ENCODE data around the gene RPRM. TPM values are rescaled to one million over a fixed set of nuclear protein-coding genes. Genes with fewer than 3 reads are reported as not detected.
A peak's percentile ranks its signal among the peaks of the same experiment; 100 is the strongest.

RPRM gene
- total and polyA plus RNA-seq, 2 experiments from 2014 or later: 5.9 to 7.5 TPM

DNA sequence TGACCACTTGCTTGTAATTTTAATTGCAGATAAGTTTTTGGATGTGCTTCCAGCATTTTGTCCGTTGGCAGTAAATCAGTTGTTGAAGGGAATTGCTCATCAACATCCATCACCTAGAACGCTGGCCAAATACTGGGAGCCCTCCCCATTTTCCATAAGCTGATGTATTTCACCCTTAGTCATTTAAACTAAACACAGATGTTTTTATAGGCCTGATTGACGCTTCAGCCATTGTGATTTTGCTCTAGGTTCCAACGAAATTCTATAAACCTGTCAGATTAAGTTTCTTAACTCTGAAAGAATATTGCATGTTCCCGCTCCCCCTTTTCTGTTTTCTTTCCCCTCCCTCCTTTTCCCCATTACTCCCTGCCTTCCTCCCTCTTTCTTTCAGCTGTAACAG lies 1.0 kb upstream of the RPRM start (continued):
- TF ChIP-seq, protein P1, sequence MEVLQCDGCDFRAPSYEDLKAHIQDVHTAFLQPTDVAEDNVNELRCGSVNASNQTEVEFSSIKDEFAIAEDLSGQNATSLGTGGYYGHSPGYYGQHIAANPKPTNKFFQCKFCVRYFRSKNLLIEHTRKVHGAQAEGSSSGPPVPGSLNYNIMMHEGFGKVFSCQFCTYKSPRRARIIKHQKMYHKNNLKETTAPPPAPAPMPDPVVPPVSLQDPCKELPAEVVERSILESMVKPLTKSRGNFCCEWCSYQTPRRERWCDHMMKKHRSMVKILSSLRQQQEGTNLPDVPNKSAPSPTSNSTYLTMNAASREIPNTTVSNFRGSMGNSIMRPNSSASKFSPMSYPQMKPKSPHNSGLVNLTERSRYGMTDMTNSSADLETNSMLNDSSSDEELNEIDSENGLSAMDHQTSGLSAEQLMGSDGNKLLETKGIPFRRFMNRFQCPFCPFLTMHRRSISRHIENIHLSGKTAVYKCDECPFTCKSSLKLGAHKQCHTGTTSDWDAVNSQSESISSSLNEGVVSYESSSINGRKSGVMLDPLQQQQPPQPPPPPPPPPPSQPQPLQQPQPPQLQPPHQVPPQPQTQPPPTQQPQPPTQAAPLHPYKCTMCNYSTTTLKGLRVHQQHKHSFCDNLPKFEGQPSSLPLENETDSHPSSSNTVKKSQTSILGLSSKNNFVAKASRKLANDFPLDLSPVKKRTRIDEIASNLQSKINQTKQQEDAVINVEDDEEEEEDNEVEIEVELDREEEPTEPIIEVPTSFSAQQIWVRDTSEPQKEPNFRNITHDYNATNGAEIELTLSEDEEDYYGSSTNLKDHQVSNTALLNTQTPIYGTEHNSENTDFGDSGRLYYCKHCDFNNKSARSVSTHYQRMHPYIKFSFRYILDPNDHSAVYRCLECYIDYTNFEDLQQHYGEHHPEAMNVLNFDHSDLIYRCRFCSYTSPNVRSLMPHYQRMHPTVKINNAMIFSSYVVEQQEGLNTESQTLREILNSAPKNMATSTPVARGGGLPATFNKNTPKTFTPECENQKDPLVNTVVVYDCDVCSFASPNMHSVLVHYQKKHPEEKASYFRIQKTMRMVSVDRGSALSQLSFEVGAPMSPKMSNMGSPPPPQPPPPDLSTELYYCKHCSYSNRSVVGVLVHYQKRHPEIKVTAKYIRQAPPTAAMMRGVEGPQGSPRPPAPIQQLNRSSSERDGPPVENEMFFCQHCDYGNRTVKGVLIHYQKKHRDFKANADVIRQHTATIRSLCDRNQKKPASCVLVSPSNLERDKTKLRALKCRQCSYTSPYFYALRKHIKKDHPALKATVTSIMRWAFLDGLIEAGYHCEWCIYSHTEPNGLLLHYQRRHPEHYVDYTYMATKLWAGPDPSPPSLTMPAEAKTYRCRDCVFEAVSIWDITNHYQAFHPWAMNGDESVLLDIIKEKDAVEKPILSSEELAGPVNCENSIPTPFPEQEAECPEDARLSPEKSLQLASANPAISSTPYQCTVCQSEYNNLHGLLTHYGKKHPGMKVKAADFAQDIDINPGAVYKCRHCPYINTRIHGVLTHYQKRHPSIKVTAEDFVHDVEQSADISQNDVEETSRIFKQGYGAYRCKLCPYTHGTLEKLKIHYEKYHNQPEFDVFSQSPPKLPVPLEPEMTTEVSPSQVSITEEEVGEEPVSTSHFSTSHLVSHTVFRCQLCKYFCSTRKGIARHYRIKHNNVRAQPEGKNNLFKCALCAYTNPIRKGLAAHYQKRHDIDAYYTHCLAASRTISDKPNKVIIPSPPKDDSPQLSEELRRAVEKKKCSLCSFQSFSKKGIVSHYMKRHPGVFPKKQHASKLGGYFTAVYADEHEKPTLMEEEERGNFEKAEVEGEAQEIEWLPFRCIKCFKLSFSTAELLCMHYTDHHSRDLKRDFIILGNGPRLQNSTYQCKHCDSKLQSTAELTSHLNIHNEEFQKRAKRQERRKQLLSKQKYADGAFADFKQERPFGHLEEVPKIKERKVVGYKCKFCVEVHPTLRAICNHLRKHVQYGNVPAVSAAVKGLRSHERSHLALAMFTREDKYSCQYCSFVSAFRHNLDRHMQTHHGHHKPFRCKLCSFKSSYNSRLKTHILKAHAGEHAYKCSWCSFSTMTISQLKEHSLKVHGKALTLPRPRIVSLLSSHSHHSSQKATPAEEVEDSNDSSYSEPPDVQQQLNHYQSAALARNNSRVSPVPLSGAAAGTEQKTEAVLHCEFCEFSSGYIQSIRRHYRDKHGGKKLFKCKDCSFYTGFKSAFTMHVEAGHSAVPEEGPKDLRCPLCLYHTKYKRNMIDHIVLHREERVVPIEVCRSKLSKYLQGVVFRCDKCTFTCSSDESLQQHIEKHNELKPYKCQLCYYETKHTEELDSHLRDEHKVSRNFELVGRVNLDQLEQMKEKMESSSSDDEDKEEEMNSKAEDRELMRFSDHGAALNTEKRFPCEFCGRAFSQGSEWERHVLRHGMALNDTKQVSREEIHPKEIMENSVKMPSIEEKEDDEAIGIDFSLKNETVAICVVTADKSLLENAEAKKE (CRISPR knock-in tag; IDR thresholded peaks at IDR 0.05): no peak
- TF ChIP-seq, protein P2, sequence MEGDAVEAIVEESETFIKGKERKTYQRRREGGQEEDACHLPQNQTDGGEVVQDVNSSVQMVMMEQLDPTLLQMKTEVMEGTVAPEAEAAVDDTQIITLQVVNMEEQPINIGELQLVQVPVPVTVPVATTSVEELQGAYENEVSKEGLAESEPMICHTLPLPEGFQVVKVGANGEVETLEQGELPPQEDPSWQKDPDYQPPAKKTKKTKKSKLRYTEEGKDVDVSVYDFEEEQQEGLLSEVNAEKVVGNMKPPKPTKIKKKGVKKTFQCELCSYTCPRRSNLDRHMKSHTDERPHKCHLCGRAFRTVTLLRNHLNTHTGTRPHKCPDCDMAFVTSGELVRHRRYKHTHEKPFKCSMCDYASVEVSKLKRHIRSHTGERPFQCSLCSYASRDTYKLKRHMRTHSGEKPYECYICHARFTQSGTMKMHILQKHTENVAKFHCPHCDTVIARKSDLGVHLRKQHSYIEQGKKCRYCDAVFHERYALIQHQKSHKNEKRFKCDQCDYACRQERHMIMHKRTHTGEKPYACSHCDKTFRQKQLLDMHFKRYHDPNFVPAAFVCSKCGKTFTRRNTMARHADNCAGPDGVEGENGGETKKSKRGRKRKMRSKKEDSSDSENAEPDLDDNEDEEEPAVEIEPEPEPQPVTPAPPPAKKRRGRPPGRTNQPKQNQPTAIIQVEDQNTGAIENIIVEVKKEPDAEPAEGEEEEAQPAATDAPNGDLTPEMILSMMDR (conservative IDR thresholded peaks at IDR 0.05; ENCODE audit: low read depth in 2 of 2): no peak
- TF ChIP-seq JUNB (IDR thresholded peaks at IDR 0.05; ENCODE audit: unreplicated experiment) (no peak), NANOG (IDR thresholded peaks at IDR 0.05; ENCODE audit: borderline replicate concordance) (no peak)

DNA sequence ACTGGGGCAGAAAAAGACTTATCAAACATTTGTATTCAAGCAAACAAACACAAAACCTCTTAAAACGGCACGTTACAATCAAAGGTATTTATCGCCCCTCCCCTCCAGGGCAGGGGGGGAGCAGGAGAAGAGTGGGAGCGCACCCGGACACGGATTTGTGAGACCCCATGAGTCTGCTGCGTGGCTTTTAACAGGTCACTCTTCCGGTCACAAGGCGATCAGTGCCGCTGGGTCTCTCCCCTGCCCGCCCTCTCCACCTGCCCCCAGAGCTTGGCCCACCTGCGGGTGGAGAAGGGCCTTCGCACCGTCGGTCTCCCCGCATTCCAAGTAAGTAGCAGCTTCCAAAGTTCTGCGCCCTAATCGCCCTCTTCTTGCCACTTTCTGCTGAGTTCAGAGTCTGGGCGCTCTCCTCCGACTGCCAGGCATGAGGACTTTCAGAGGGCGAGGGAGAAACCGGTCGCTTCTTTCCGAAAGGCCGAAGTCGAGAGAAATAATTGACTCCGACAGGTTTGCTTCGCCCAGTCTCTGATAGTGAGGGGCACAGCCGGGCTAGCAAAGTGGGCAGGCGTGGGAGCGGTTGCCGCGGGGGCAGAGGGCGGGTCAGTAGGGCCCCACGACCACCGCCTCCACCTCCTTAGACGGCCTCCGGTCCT lies 800 bp downstream of the RPRM start:
- Histone ChIP-seq H3F3A (replicated peaks; ENCODE audit: low read depth) (no peaks in the 10 kb centered on the region), H4K20me1 (replicated peaks; ENCODE audit: insufficient read depth) (no peaks in the 10 kb centered on the region), H3K4me1 (ENCODE audit: insufficient read depth) (peaks cover 39% of the 10 kb centered on the region), H3K27me3 (ENCODE audit: insufficient read depth) (peaks cover 15% of the 10 kb centered on the region; the same call in 1 of the 2 replicates), H3K9me2 (ENCODE audit: insufficient read depth) (no peaks in the 10 kb centered on the region), H3K36me3 (ENCODE audit: insufficient read depth) (no peaks in the 10 kb centered on the region), H3K79me2 (replicated peaks; ENCODE audit: insufficient read depth) (no peaks in the 10 kb centered on the region), H2AFZ (0 out of 2 replicates have a peak overlapping the region, but pooled peaks have one; percentile 43), H3K27ac (ENCODE audit: low read depth) (no peak overlapping the region), H3K4me2 (peak overlapping the region; percentile 82), H3K4me3 (peak overlapping the region; percentile 71)
- Mint-ChIP-seq H3K27ac (peak overlapping the region; percentile 30; the same call in 1 of the 2 replicates), H3K4me3 (peak overlapping the region; percentile 73), H3K9me3 (no peaks in the 10 kb centered on the region), H3K4me1 (peaks cover 55% of the 10 kb centered on the region), H3K36me3 (ENCODE audit: low read depth) (no peaks in the 10 kb centered on the region), H3K27me3 (ENCODE audit: insufficient read depth, low read depth, poor library complexity) (peaks cover 21% of the 10 kb centered on the region)
- ATAC-seq: peak; percentile 29
- peak; percentile 62 for DNase-seq (ENCODE audit: low spot score)
- TF ChIP-seq STAT1 (IDR thresholded peaks at IDR 0.05; ENCODE audit: unreplicated experiment) (no peak), CREB1 (CRISPR knock-in tag; IDR thresholded peaks at IDR 0.05; ENCODE audit: low read depth) (no peak), ZNF331 (CRISPR knock-in tag; IDR thresholded peaks at IDR 0.05; ENCODE audit: low read depth) (no peak), EZH2 (IDR thresholded peaks at IDR 0.05; ENCODE audit: low read depth, unreplicated experiment) (no peak), JUNB (IDR thresholded peaks at IDR 0.05; ENCODE audit: unreplicated experiment) (no peak), NANOG (IDR thresholded peaks at IDR 0.05; ENCODE audit: borderline replicate concordance) (no peak)
- TF ChIP-seq, protein P3, sequence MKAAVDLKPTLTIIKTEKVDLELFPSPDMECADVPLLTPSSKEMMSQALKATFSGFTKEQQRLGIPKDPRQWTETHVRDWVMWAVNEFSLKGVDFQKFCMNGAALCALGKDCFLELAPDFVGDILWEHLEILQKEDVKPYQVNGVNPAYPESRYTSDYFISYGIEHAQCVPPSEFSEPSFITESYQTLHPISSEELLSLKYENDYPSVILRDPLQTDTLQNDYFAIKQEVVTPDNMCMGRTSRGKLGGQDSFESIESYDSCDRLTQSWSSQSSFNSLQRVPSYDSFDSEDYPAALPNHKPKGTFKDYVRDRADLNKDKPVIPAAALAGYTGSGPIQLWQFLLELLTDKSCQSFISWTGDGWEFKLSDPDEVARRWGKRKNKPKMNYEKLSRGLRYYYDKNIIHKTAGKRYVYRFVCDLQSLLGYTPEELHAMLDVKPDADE (IDR thresholded peaks at IDR 0.05): no peak
